ENCODE results near the gene ITIH5.

Gene ITIH5

DNA sequence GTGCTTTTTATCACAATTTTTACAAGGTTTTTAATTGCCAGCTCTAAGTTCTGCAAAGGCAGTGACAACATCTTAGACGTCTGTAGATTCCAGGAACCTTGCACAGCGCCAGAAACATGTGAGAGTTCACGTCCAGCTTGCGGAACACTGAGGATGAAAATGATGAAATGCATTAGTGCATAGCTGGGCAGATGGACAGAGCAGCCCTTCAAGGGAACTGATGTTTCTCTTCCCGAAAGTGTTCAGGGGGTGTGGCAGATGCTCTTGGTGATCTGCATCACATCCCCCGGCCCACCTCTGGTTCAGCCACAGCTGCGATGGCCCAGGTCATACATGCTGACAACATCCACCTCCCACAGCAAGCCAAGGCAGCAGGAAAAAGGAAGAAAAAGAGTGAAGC is 40.9 kb downstream of the ITIH5 start:
- no peak for DNase-seq (ENCODE audit: low read depth)
- no peak overlapping the region for H3K4me3 ChIP-seq (ENCODE audit: control insufficient read depth, low read depth, low read length)
- TF ChIP-seq, protein P1, sequence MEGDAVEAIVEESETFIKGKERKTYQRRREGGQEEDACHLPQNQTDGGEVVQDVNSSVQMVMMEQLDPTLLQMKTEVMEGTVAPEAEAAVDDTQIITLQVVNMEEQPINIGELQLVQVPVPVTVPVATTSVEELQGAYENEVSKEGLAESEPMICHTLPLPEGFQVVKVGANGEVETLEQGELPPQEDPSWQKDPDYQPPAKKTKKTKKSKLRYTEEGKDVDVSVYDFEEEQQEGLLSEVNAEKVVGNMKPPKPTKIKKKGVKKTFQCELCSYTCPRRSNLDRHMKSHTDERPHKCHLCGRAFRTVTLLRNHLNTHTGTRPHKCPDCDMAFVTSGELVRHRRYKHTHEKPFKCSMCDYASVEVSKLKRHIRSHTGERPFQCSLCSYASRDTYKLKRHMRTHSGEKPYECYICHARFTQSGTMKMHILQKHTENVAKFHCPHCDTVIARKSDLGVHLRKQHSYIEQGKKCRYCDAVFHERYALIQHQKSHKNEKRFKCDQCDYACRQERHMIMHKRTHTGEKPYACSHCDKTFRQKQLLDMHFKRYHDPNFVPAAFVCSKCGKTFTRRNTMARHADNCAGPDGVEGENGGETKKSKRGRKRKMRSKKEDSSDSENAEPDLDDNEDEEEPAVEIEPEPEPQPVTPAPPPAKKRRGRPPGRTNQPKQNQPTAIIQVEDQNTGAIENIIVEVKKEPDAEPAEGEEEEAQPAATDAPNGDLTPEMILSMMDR (IDR thresholded peaks at IDR 0.05; ENCODE audit: control insufficient read depth, insufficient read depth, low read depth, low read length, missing control alignments), result no peak

DNA sequence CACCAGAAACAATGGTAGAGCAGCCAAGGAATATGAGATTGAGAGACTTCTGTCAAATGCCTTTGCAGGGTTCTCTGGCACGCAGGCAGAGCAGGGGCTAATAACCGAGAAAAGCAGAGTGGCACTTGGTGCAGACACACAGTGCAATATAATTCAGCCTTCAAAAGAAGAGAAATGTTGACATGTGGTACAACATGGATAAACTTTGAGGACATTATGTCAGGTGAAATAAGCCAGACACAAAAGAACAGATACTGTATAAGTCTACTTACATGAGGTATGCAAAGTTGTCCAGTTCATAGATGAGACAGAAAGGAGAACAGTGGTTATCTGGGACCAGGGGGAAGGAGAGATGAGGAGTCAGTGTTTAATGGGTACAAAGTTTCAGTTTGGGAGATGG is 41.8 kb downstream of the ITIH5 start:
- H3K4me3 ChIP-seq (ENCODE audit: control insufficient read depth, low read depth, low read length), result no peak overlapping the region
- TF ChIP-seq, protein P1 (IDR thresholded peaks at IDR 0.05; ENCODE audit: control insufficient read depth, insufficient read depth, low read depth, low read length, missing control alignments), result no peak
- DNase-seq (ENCODE audit: low read depth), result no peak

DNA sequence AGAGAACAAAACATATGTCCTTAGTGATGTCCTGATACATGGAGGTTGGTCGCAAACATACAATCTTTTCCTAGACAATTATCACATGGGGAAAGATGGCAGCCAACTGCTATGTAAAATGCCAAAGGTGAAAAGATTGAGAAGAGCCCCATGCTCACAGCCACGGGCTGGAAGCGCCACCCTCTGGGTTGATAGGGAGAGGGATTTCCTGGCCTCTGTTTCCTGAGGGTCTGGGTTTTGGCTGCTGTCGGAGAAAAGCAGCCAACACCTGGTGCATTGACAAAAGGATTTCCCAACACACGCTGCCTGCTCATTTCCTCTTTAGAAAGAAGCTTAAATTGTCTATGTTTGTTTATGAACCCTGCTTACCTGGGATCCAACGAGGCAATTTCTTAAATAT is 43.8 kb downstream of the ITIH5 start:
- TF ChIP-seq, protein P1 (IDR thresholded peaks at IDR 0.05; ENCODE audit: control insufficient read depth, insufficient read depth, low read depth, low read length, missing control alignments), result no peak
- no peak overlapping the region for H3K4me3 ChIP-seq (ENCODE audit: control insufficient read depth, low read depth, low read length)
- DNase-seq (ENCODE audit: low read depth), result no peak

DNA sequence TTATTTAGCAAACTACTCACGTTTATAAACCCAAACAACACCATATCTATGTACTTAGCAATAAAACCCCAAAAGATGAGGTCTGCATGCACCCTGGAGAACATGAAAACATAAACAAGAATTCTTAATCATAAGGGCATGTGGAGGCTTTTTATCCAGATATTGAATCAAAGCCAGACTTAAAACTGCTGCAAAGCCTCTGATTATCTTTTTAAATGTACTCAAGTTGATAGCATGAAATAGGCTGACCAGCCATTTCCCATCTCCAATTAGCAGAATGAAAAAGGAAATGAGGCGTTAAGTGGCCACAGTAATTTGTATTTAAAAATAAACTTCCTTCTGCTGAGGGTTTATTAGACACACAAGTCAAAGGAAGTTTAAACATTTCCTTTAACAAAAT is 48.3 kb downstream of the ITIH5 start:
- DNase-seq (ENCODE audit: low read depth), result no peak
- TF ChIP-seq, protein P1 (IDR thresholded peaks at IDR 0.05; ENCODE audit: control insufficient read depth, insufficient read depth, low read depth, low read length, missing control alignments), result no peak
- H3K4me3 ChIP-seq (ENCODE audit: control insufficient read depth, low read depth, low read length), result no peak overlapping the region

DNA sequence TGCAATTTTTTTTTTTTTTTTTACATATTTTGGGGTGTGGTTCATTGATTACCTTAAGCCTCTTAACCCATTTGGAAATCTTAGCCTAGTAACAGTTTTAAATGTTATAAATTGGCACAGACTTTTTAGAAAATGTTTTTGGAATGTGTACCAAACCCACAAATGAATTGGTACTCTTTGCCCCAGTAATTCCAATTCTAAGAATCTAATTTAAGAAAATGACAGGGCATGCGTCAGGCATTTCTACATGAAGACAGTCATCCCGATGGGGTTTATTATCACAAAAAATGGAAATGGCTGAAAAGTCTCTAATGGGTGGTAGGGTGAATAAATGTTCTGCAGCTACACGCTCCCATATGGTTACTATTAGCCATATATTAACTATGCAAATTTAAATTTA is 54.9 kb downstream of the ITIH5 start:
- TF ChIP-seq, protein P1 (IDR thresholded peaks at IDR 0.05; ENCODE audit: control insufficient read depth, insufficient read depth, low read depth, low read length, missing control alignments), result no peak
- DNase-seq (ENCODE audit: low read depth), result no peak
- H3K4me3 ChIP-seq (ENCODE audit: control insufficient read depth, low read depth, low read length), result no peak overlapping the region

DNA sequence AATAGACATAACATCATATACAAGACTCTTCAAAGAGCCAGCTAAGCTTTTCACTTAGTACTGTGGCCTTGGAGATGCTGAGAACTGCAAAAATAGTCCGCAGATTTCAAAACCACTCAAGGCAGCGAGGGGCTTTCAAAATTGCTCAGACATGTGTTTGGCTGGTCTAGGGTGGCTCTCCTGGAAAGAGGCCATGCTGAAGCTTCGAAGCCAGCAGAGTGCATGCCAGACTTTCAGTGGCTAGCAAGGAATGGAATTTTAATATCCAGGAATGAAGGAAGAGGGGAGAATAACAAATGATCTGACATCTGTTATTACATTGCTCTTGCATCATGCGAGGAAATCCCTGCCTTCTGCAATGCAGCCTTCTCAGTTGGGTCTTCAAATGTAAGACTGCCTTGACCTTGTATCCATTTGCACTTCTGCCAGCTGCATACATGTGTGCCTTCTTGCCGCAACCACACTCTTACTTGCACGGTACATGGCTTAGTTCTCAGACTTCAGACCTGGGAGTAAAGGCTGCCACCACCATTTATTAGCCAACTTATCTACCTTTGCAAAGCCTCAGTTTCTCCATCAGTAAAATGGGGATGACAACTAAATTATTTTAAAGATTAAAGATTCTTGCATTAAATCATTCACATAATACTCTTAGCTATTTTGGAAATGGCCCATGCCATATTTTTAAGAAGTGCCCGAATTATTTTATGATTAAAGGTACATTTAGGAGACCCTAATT is 55.9 kb downstream of the ITIH5 start:
- H3K4me3 ChIP-seq (ENCODE audit: control insufficient read depth, low read depth, low read length), result no peak overlapping the region
- TF ChIP-seq, protein P1 (IDR thresholded peaks at IDR 0.05; ENCODE audit: control insufficient read depth, insufficient read depth, low read depth, low read length, missing control alignments), result no peak
- peak; percentile 20 for DNase-seq (ENCODE audit: low read depth)

Measured in AG09309 (cell line).